Body of pancreas (tissue), 4 donors: ENCODE measurements around the gene VAV2. TPM values are rescaled to one million over a fixed set of nuclear protein-coding genes. Genes with fewer than 3 reads are reported as not detected.

Source experiments
- ATAC-seq: fragments of 150-250 bp; one replicate; pipeline ENCODE4 v1.9.1; 2016
- DNase-seq, 4 donors: peaks; one replicate each; pipeline ENCODE4 v3.0.0-alpha.2; 2019
- H3K27ac ChIP-seq, 4 donors: fragments of 200-600 bp; sonication (generic); 1 replicate in 3 of 4; 2 replicates in 1 of 4; pipeline versions ENCODE4 v1.5.1 to v1.6.1; 2016 to 2019; ENCODE audit warnings: mild to moderate bottlenecking in 1 of 4, mixed read lengths in 1 of 4, moderate library complexity in 1 of 4
- H3K27me3 ChIP-seq, 2 donors: fragments of 200-600 bp; sonication (generic); one replicate each; pipeline ENCODE4 v1.6.0; 2016; ENCODE audit warnings: mild to moderate bottlenecking in 1 of 2
- H3K36me3 ChIP-seq, 2 donors: fragments of 200-600 bp; sonication (generic); replicated peaks in 1 of 2; 2 replicates each; pipeline ENCODE4 v1.5.1; 2016; ENCODE audit warnings: low read depth in 2 of 2; ENCODE audit not compliant: insufficient read depth in 1 of 2
- H3K4me1 ChIP-seq: fragments of 200-600 bp; sonication (generic); one replicate; pipeline ENCODE4 v1.6.0; 2016
- H3K4me3 ChIP-seq, 2 donors: fragments of 200-600 bp; sonication (generic); 1 replicate in 1 of 2; 2 replicates in 1 of 2; pipeline ENCODE4 v1.5.1; 2016 to 2019
- H3K9me3 ChIP-seq, 3 donors: fragments of 200-600 bp; sonication (generic); 1 replicate in 2 of 3; 2 replicates in 1 of 3; pipeline ENCODE4 v1.5.1; 2016
- POLR2A ChIP-seq, 3 donors: fragments of 450-650 bp; IDR thresholded peaks; one replicate each; pipeline ENCODE4 v1.6.1; 2016; ENCODE audit warnings: antibody characterized with exemption in 3 of 3, mild to moderate bottlenecking in 2 of 3
- WGBS, 2 donors: methylation state at CpG; one replicate each; pipeline ENCODE4 v1.1.5; 2017; 5-methylcytosine and 5-hydroxymethylcytosine counted together
- intact Hi-C: fragments of 100-400 bp; cut with DNase I; formaldehyde crosslinking; loops from one replicate; pipeline ENCODE4 v1.15.1; 2023
- total RNA-seq, 2 donors: library from RNA; depleted of rRNA; stranded (reverse); fragments of >200 nt; gene quantifications; one replicate each; pipeline ENCODE4 v1.1.0, GENCODE V29; 2016
- TF ChIP-seq, protein P1 (sequence below), 7 experiments: fragments of 450-650 bp in 4 of 7; fragments of 200-600 bp in 3 of 7; sonication (generic) in 3 of 7; IDR thresholded peaks; one replicate each; pipeline ENCODE4 v1.5.1; 2016 to 2019; ENCODE audit warnings: antibody characterized with exemption in 7 of 7

The VAV2 gene
- total RNA-seq, 2 donors from 2014 or later, result 31.6 to 32.3 TPM

DNA sequence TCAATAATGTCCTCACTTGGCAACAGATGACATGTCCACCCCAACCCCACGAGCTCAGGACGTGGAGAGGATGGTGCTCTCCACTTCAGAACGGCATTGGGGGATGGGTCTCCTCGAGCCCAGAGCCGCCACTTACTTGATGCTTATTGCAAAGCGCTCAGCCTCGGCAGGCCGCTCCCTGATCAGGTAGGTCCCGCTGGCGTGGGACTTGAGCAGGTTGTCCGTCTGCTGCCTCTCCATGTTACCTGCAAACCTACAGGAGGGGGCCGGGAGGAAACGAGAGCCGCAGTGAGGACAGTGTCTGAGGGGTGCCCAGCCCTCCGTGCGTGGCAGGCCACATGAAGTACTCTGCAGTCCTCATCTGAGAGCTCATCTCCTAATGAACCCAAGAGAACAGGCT, 217.3 kb downstream of the VAV2 start:
- H3K4me1 ChIP-seq, result peaks cover 23% of the 10 kb centered on the region
- no peaks in the 10 kb centered on the region for H3K9me3 ChIP-seq
- no peak for ATAC-seq
- intact Hi-C loops, result no loop called here
- H3K4me3 ChIP-seq, result no peak overlapping the region
- peaks cover 5 to 30% of the 10 kb centered on the region in 2 donors for H3K36me3 ChIP-seq
- TF ChIP-seq, protein P1, sequence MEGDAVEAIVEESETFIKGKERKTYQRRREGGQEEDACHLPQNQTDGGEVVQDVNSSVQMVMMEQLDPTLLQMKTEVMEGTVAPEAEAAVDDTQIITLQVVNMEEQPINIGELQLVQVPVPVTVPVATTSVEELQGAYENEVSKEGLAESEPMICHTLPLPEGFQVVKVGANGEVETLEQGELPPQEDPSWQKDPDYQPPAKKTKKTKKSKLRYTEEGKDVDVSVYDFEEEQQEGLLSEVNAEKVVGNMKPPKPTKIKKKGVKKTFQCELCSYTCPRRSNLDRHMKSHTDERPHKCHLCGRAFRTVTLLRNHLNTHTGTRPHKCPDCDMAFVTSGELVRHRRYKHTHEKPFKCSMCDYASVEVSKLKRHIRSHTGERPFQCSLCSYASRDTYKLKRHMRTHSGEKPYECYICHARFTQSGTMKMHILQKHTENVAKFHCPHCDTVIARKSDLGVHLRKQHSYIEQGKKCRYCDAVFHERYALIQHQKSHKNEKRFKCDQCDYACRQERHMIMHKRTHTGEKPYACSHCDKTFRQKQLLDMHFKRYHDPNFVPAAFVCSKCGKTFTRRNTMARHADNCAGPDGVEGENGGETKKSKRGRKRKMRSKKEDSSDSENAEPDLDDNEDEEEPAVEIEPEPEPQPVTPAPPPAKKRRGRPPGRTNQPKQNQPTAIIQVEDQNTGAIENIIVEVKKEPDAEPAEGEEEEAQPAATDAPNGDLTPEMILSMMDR (IDR thresholded peaks at IDR 0.05), result no peak
- peak in 1 of 3 donors; percentile 8 for TF ChIP-seq POLR2A (IDR thresholded peaks at IDR 0.05)
- no peaks in the 10 kb centered on the region for H3K27me3 ChIP-seq
- no peak overlapping the region for H3K27ac ChIP-seq
- DNase-seq, result peak in 1 of 4 donors; percentile 25
- WGBS, 2 donors, result 70 to 91% methylated on average over 6 to 16 of the region's 16 CpGs

DNA sequence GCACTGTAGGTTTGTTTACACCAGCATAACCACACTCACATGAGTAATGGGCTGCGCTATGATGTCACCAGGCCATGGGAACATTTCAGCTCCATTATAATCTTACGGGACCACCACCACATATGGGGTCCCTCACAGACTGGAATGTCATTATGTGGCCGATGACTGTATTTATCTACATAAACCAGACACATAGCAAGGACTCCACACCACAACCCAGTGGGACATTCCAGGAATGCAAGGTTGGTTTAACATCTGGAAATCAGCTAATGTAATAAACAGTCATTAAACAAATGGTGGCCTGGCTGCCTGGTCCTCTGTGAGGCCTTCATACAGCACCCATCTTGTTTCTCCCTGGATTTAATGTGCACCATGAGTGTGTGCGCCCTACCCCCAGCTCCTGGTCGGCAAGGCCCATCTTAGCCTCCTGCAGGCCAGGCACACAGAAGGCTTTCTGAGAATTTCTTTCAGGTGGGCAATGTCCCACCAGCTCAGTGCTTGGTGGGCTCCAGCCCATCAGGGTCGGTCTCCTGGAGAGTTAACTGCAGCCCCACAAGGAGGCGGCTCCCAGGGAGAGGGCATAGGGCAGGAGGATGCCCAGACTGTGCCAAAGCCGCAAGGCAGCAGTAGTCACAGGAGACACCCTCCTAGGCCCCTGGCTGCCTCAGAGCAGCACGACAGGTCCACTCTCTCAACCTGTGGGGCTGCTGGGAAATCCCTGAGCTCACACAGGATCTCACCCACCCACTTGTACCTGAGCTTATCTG, 218.1 kb downstream of the VAV2 start:
- Histone ChIP-seq H3K36me3 (peaks cover 5 to 27% of the 10 kb centered on the region in 2 donors), H3K27me3 (no peaks in the 10 kb centered on the region), H3K4me3 (no peak overlapping the region), H3K9me3 (no peaks in the 10 kb centered on the region), H3K4me1 (peaks cover 29% of the 10 kb centered on the region), H3K27ac (peak overlapping the region in 1 of 4 donors; percentile 5)
- ATAC-seq (no peak), DNase-seq (peak; percentile 1 to 25 (median 9))
- no peak for TF ChIP-seq POLR2A (IDR thresholded peaks at IDR 0.05)
- TF ChIP-seq, protein P1 (IDR thresholded peaks at IDR 0.05), result no peak
- 69 to 94% methylated on average over 5 to 9 of the region's 9 CpGs for WGBS, 2 donors
- intact Hi-C loops, result no loop called here

DNA sequence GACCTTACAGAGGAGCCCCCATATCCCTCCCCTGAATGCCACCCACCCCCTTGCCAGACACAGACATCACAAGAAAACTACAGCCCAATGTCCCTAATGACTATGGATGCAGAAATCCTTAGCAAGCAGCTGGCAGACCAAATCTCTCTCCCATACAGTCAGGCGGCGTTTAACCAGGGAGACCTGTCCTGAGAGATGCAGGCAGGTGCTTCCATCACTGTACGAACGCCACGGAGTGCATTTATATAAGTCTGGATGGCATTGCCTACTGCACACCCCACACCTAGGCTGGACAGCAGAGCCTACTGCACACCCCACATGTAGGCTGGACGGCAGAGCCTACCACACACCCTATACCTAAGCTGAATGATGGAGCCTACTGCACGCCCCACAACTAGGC, 219.5 kb downstream of the VAV2 start:
- DNase-seq (peak in 3 of 4 donors; percentile 19 to 28 (median 20)), ATAC-seq (no peak)
- Histone ChIP-seq H3K27me3 (no peaks in the 10 kb centered on the region), H3K9me3 (no peaks in the 10 kb centered on the region), H3K4me1 (peaks cover 35% of the 10 kb centered on the region), H3K4me3 (no peak overlapping the region), H3K36me3 (peaks cover 5 to 27% of the 10 kb centered on the region in 2 donors), H3K27ac (peak overlapping the region in 3 of 4 donors; percentile 49 to 94 (median 93))
- TF ChIP-seq, protein P1 (IDR thresholded peaks at IDR 0.05), result no peak
- no peak for TF ChIP-seq POLR2A (IDR thresholded peaks at IDR 0.05)
- intact Hi-C loops, result no loop called here
- 56 to 73% methylated on average over 5 to 7 of the region's 7 CpGs for WGBS, 2 donors

DNA sequence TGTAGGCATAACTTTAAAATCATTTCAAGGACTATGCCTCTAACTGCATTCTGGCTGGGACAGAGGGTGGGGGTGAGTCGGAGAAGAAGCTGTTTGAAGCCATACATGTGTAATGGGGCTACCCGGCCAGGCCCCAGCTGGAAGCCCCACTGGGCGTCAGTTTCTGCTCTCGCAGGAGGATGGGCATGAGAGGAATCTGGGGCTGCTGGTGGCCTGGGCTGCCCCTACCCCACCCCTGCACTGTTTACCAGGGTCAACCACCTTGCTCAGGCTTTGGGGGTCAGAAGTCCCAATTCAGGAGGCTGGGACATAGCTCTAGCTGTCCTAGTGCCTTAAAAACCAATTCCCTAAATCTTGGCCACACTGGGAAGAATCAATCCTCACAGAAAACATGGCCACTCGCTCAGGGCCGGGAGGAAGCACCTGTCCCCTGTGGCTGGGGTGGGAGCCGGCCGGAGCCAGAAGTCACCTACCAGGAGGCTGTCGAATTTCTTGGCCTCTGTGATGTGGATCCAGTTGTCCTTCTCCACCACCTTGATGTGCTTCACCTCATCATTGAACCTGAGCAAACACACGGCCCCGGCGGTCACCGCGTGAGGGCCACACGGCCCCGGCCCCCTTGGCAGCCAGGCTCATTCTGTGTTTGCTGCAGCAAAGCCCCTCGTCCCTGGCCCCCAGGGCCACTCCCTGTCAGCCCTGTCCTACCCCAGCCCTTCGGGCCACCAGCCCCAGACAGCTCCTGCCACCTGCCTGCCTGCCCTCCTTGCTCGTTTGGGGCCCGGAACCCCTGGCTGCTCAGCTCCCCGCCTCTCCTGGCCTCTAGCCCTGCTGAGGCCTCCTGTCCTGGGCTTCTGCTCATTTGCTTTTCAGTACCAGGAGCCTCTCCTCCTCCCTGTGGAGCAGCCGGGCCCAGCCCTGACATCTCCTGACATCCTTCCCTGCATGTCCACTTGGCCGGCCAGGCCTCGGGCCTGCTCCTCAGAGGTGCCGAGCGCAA, 220.3 kb downstream of the VAV2 start:
- DNase-seq, result peak in 3 of 4 donors; percentile 21 to 23 (median 22)
- peak overlapping the region; percentile 11 to 94 (median 71) for H3K27ac ChIP-seq

More for the DNA sequence above, 220.3 kb downstream of the VAV2 start:
- ATAC-seq, result no peak
- intact Hi-C loops, result no loop called here
- H3K27me3 ChIP-seq, result no peaks in the 10 kb centered on the region
- 47 to 49% methylated on average over 19 to 26 of the region's 26 CpGs for WGBS, 2 donors
- H3K9me3 ChIP-seq, result no peaks in the 10 kb centered on the region
- H3K4me1 ChIP-seq, result peaks cover 35% of the 10 kb centered on the region
- TF ChIP-seq POLR2A (IDR thresholded peaks at IDR 0.05), result peak in 1 of 3 donors; percentile 6
- TF ChIP-seq, protein P1 (IDR thresholded peaks at IDR 0.05), result no peak
- H3K36me3 ChIP-seq, result peaks cover 5 to 24% of the 10 kb centered on the region in 2 donors
- no peak overlapping the region for H3K4me3 ChIP-seq
